ENCODE measurements around the gene VAV3.

DNA sequence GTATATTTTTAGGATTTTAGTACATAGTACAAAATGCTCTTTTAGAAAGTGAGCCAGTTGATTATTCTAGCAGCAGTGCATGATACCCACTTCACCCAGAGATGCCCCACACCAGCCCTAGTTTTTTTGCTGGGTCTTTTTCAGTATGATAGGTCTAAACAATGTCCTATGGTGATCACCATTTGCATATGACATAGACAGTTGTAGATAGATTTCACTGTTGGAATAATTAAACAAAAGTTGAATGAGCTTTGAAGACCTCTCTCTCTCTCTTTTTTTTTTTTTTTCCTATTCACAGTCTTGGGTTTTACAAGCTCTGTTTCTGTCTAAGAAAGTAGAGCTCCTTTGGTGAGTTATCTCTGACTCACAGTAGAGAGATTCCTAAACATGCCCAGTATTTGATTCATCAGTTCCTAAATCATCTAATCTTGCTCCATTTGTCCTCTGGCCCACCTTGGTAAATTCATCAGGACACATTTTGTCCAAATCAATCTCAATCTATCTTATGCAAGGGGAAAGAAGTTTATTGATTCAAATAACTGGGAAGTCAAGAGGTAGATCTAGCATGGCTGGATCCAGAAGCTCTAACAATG, 44.7 kb upstream of the VAV3 start:
- TF ChIP-seq, protein P1, sequence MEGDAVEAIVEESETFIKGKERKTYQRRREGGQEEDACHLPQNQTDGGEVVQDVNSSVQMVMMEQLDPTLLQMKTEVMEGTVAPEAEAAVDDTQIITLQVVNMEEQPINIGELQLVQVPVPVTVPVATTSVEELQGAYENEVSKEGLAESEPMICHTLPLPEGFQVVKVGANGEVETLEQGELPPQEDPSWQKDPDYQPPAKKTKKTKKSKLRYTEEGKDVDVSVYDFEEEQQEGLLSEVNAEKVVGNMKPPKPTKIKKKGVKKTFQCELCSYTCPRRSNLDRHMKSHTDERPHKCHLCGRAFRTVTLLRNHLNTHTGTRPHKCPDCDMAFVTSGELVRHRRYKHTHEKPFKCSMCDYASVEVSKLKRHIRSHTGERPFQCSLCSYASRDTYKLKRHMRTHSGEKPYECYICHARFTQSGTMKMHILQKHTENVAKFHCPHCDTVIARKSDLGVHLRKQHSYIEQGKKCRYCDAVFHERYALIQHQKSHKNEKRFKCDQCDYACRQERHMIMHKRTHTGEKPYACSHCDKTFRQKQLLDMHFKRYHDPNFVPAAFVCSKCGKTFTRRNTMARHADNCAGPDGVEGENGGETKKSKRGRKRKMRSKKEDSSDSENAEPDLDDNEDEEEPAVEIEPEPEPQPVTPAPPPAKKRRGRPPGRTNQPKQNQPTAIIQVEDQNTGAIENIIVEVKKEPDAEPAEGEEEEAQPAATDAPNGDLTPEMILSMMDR (IDR thresholded peaks at IDR 0.05 in 4 of 5, conservative IDR thresholded peaks at IDR 0.05 in 1 of 5): no peak
- TF ChIP-seq POLR2A (IDR thresholded peaks at IDR 0.05): no peak

All from gastrocnemius medialis (tissue), 4 donors.